Eye (tissue), 1 donor: ENCODE measurements around the gene RNASE13.

ENCODE experiments used
- DNase-seq: peaks from one replicate; pipeline ENCODE4 v3.0.0-alpha.2; 2015

The RNASE13 gene

GRCh38 chr14:21034707-21035106, at the start of gene RNASE13:
Gene RNASE13 (minus strand): TSS chr14:21034807. CDS start chr14:21034288, 519 bp downstream.
- DNase-seq: no peak

GRCh38 chr14:21084396-21084795, 49.8 kb upstream of the RNASE13 start:
- no peak for DNase-seq

DNA sequence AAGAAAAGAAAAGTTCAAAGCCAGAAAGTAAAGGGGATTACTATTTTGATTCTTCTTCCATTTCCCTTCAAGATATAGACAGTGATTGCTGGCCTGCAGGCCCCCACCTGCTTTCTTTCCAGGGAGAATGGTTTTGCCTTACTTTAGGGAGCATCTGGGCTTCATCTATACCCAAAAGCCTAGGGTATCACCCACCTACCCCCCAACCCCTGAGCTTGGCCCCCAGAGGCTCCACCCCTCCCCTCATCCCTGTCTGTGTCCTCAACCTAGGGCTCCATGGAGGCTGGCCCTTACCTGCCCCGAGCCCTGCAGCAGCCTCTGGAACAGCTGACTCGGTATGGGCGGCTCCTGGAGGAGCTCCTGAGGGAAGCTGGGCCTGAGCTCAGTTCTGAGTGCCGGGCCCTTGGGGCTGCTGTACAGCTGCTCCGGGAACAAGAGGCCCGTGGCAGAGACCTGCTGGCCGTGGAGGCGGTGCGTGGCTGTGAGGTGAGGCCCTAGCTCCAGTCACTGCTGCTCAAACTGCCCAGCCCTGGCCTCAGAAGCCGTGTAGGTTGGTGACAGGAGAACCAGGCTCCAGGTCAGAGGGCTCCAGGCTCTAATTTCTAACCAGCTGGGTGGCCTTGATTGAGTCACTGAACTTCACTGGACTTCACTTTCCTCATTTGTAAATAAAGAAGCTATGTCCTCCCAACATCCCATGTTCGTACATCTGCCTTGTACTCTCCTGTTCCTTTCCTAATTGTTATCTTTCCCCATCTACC, 49.1 kb upstream of the RNASE13 start:
- DNase-seq: no peak

GRCh38 chr14:21081521-21082142, 47.0 kb upstream of the RNASE13 start:
- no peak for DNase-seq

DNA sequence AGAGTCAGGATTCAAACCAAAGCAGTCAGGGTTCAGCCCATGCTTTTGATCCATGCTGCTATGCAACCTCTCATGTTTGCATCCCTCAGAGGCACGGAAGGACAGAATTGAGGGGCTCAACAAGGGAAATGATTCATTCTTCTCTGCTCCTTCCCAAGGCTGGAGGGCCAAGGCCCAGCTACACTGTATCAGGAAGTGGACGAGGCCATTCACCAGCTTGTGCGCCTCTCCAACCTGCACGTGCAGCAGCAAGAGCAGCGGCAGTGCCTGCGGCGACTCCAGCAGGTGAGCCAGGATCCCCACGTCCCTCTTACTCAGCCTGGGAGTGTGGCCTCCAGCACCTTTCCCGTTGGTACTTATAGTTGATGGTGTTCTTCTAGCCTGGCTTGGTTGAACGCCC, 44.1 kb upstream of the RNASE13 start:
- no peak for DNase-seq

DNA sequence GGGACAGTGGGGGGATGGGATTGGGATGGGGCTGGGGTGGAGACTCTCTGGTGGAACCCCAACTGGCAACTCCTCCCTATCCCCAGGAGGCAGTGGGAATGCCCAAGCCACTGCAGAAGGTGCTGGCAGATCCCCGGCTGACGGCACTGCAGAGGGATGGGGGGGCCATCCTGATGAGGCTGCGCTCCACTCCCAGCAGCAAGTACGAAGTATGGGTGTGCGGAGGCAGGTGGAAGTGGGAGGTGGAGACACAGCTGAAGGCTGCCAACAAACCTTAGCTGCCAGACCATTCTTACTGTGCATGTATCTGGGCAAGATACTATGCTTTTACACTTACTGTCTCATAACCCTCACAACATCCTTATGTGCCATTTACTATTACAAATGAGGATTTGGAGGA, 43.7 kb upstream of the RNASE13 start:
- DNase-seq: no peak

DNA sequence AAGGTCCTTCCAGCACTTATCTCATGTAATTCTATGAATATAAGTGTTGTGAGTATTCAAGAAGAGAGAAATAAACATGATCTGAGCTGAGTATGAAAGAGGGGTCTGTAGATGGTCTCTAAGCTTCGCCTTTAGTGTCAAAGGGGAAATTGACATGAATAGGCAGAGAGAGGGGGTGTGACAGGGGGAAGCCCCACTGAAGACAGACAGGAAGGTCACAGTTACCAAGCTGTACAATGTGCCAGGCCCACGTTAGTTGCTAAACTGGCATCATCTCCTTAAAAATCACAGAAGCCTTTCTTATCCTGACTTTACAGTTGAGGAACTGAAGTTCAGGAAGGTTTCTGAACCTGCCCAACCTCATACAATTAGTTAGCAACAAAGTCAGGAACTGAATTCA, 43.1 kb upstream of the RNASE13 start:
- no peak for DNase-seq

- DNase-seq: no peak
Observed at GRCh38 chr14:21075719-21076437, 41.3 kb upstream of the RNASE13 start.

- no peak for DNase-seq
Observed at GRCh38 chr14:21074398-21075272, 40.0 kb upstream of the RNASE13 start.

DNA sequence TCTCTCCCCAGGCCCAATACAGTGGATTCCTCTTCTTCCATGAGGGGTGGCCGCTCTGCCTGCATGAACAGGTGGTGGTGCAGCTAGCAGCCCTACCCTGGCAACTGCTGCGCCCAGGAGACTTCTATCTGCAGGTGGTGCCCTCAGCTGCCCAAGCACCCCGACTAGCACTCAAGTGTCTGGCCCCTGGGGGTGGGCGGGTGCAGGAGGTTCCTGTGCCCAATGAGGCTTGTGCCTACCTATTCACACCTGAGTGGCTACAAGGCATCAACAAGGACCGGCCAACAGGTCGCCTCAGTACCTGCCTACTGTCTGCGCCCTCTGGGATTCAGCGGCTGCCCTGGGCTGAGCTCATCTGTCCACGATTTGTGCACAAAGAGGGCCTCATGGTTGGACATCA, 39.3 kb upstream of the RNASE13 start:
- no peak for DNase-seq

- DNase-seq: no peak
Observed at GRCh38 chr14:21072781-21073339, 38.3 kb upstream of the RNASE13 start.

- DNase-seq: peak; percentile 75
Observed at GRCh38 chr14:21072031-21072473, 37.4 kb upstream of the RNASE13 start.

GRCh38 chr14:21071225-21072030, 36.8 kb upstream of the RNASE13 start:
- DNase-seq: peak; percentile 96

- peak; percentile 86 for DNase-seq
Observed at GRCh38 chr14:21070610-21071224, 36.1 kb upstream of the RNASE13 start.

- DNase-seq: peak; percentile 90
Observed at GRCh38 chr14:21070083-21070609, 35.5 kb upstream of the RNASE13 start, which contains the start of gene ARHGEF40. Gene ARHGEF40 (plus strand): TSS chr14:21070304. CDS start chr14:21070397, 93 bp downstream.

DNA sequence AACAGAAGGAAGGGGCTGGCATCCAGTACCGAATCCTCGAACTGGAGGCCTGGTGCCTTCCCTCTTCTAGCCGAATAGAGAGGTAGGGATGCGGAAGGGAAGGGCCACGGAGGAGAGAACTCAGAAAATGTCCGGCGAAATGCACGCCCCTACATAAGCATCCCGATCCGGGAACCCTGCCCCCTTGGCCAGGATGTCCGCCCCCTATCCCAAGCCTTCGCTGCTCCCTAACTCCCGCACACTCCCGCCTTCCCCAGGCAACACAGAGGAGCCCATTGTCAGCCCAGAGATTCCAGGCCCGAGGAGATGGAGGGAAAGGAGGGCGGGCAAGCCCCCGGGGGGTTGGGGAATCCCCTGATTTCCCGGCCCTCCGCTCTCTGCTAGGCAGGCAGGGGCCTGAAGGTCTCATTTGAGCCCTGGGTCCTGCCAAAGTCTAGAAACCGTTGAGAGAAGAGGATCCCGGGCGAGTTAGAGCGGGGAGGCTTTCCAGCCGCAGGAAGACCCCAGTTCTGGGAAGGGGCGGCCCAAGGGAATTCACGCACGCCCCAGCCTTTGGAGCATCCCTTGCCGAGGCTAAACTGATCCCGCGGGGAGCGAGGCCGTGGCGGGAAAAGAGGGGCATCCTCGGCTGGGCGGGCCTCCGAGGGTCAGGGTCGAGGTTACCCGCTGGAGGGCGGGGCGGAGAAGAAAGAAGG, 34.9 kb upstream of the RNASE13 start:
- peak; percentile 89 for DNase-seq

DNA sequence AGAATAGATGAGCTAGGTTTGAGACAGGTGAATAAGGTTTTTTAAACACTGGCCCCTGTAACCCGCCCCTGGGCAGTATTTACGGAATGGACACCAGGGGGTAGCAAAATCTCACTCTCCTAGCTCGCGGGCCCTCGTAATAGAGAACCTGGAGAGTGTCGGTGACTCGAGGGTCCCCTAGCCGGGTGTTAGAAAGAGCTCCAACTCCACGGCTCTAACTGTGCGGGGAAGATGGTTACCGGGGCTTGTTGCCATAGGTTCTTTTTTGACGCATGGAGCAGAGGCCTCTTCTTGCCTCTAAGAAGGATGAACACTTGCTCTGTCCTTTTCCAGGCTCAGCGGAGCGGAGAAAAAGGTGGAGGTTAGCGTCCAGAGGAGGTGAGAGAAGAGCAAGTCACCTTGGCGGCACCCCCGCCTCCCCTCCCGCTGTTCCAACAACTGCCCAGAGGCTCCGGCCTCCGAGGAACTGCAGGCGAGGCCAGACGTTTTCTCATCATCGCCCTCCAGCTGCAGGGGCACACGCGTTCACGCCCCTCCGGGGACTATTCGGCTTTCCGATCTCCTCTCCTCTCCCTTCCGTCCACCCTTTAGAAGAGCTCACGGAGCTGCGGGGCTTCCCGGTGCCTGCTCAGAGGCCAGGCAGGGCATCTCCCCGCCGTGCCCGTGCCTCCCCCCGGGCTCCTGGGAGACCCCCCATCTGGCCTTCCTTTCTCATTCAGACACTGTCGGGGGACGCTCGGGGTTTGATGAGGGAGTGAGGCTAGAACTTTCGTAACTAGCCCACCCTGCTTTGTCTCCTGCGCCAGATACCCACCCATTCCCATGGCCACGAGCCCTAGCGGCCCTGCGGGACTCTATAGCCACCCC, 34.1 kb upstream of the RNASE13 start:
- DNase-seq: peak; percentile 90

- DNase-seq: no peak
Observed at GRCh38 chr14:21066882-21067502, 32.4 kb upstream of the RNASE13 start.
